NT2/D1 (cell line): ENCODE results near the gene ETV2.

Experiments
- SUZ12 ChIP-seq: IDR thresholded peaks from 2 replicates; pipeline ENCODE4 v1.6.1; 2011; ENCODE audit not compliant: insufficient read length, insufficient read depth; ENCODE audit errors: extremely low read depth
- YY1 ChIP-seq: IDR thresholded peaks from 2 replicates; pipeline ENCODE4 v1.6.1; 2011; ENCODE audit not compliant: insufficient read length, insufficient read depth
- ZNF274 ChIP-seq: IDR thresholded peaks from 2 replicates; pipeline ENCODE4 v1.6.1; 2011; ENCODE audit warnings: mild to moderate bottlenecking, low read depth, low read length

GRCh38 chr19:35669566-35669965, 28.0 kb downstream of the ETV2 start:
- TF ChIP-seq SUZ12, result no peak
- no peak for TF ChIP-seq YY1
- TF ChIP-seq ZNF274, result no peak
